Fibroblast of skin of right biceps (primary cell): Measurements from ENCODE around the gene GALNT17.

Experiments used
- DNase-seq: peaks from one replicate; pipeline ENCODE4 v3.0.0-alpha.2; 2013

GALNT17 gene

GRCh38 chr7:71345117-71345884, 213.4 kb downstream of the GALNT17 start:
- DNase-seq = no peak

GRCh38 chr7:71348821-71349681, 217.1 kb downstream of the GALNT17 start:
- no peak for DNase-seq

GRCh38 chr7:71349682-71350481, 217.9 kb downstream of the GALNT17 start:
- no peak for DNase-seq

- no peak for DNase-seq
Observed at GRCh38 chr7:71350680-71351079, 218.7 kb downstream of the GALNT17 start.

GRCh38 chr7:71354716-71355115, 222.8 kb downstream of the GALNT17 start:
- no peak for DNase-seq

GRCh38 chr7:71361451-71362032, 229.6 kb downstream of the GALNT17 start:
- no peak for DNase-seq

- no peak for DNase-seq
Observed at GRCh38 chr7:71362240-71362639, 230.3 kb downstream of the GALNT17 start.

GRCh38 chr7:71363223-71363622, 231.3 kb downstream of the GALNT17 start:
- DNase-seq = no peak

- DNase-seq = no peak
Observed at GRCh38 chr7:71363627-71364026, 231.7 kb downstream of the GALNT17 start.

GRCh38 chr7:71364551-71364950, 232.6 kb downstream of the GALNT17 start:
- no peak for DNase-seq

- DNase-seq = no peak
Observed at GRCh38 chr7:71372991-71373390, 241.0 kb downstream of the GALNT17 start.

GRCh38 chr7:71377062-71377461, 245.1 kb downstream of the GALNT17 start:
- no peak for DNase-seq

GRCh38 chr7:71377469-71377868, 245.5 kb downstream of the GALNT17 start:
- DNase-seq = no peak

GRCh38 chr7:71384094-71384493, 252.2 kb downstream of the GALNT17 start:
- DNase-seq = no peak

- no peak for DNase-seq
Observed at GRCh38 chr7:71385330-71385729, 253.4 kb downstream of the GALNT17 start.

GRCh38 chr7:71386152-71386785, 254.3 kb downstream of the GALNT17 start:
- DNase-seq = no peak

GRCh38 chr7:71388181-71388580, 256.2 kb downstream of the GALNT17 start:
- no peak for DNase-seq

- DNase-seq = no peak
Observed at GRCh38 chr7:71389976-71390375, 258.0 kb downstream of the GALNT17 start.

- no peak for DNase-seq
Observed at GRCh38 chr7:71393661-71394060, 261.7 kb downstream of the GALNT17 start.

GRCh38 chr7:71402684-71403083, 270.7 kb downstream of the GALNT17 start:
- no peak for DNase-seq

GRCh38 chr7:71403202-71403946, 271.4 kb downstream of the GALNT17 start:
- no peak for DNase-seq
